ENCODE data around the gene IFI27.
"Not testable (repeated sequence)": the region's sequence is repeated elsewhere in the genome, so short reads cannot be mapped to it uniquely, and the experiment has no call there.

IFI27 gene

DNA sequence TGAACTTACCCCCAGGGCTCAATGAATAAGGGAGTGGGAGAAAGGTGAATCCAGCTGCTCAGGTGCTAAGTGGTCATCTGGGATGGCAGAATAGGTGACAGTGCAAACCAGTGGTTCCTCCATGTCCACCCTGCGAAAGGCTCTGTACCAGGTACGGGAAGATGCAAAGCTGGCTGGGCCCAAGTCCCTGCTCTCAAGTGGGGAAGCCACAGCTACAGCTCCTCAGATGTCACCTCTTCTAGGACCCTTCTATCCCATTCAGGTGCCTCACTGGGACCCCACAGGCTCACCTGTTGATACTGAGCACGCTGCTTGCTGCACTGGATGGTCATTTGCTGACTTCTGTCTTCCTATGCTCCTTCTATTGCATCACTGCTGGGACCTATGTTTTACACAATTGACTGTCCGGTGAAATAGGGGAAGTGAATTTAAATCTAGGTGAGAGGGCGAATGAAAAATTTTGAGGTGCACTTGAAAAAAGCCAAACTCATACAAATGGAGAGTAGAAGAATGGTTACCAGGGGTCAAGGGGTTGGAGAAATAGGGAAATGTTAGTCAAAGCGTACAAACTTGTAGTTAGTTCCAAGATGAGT, 43.3 kb downstream of the IFI27 start:
- TF ChIP-seq, protein P1, sequence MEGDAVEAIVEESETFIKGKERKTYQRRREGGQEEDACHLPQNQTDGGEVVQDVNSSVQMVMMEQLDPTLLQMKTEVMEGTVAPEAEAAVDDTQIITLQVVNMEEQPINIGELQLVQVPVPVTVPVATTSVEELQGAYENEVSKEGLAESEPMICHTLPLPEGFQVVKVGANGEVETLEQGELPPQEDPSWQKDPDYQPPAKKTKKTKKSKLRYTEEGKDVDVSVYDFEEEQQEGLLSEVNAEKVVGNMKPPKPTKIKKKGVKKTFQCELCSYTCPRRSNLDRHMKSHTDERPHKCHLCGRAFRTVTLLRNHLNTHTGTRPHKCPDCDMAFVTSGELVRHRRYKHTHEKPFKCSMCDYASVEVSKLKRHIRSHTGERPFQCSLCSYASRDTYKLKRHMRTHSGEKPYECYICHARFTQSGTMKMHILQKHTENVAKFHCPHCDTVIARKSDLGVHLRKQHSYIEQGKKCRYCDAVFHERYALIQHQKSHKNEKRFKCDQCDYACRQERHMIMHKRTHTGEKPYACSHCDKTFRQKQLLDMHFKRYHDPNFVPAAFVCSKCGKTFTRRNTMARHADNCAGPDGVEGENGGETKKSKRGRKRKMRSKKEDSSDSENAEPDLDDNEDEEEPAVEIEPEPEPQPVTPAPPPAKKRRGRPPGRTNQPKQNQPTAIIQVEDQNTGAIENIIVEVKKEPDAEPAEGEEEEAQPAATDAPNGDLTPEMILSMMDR (IDR thresholded peaks at IDR 0.05; ENCODE audit: low read depth, low read length), result no peak
- no peak overlapping the region for H3K4me3 ChIP-seq (ENCODE audit: low read depth, low read length)

DNA sequence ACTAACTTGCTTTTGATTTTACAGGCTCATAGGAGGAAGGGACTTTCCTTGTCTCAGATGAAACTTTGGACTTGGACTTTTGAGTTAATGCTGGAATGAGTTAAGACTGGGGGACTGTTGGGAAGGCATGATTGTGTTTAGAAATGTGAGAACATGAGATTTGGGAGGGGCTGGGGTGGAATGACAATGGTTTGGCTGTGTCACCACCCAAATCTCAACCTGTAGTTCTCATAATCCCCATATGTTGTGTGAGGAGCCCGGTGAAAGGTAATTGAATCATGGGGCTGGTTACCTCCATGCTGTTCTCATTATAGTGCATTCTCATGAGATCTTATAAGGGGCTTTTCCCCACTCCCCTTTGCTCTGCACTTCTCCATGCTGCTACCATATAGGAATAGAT, 45.6 kb downstream of the IFI27 start:
- H3K4me3 ChIP-seq (ENCODE audit: low read depth, low read length), result not testable (repeated sequence)

DNA sequence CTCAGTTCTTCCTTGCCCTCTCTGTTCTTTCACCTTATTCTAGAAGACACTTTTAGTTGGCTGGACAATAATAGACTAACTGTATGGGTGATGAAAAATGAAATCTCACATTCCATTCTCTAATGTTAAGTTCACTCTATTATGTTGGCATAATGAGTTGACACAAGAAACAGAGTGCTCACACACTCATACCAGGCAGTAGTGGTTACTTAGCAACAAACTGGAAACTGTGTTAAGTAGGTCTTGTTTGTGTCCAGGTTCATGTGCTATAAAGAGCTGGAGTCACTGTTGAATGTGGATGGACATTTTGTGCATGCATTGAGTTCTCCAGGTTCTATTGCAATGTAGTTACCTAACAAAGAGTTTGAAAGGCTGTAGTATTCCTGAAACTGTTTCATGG, 46.7 kb downstream of the IFI27 start:
- TF ChIP-seq, protein P1 (IDR thresholded peaks at IDR 0.05; ENCODE audit: low read depth, low read length), result no peak
- no peak overlapping the region for H3K4me3 ChIP-seq (ENCODE audit: low read depth, low read length)

DNA sequence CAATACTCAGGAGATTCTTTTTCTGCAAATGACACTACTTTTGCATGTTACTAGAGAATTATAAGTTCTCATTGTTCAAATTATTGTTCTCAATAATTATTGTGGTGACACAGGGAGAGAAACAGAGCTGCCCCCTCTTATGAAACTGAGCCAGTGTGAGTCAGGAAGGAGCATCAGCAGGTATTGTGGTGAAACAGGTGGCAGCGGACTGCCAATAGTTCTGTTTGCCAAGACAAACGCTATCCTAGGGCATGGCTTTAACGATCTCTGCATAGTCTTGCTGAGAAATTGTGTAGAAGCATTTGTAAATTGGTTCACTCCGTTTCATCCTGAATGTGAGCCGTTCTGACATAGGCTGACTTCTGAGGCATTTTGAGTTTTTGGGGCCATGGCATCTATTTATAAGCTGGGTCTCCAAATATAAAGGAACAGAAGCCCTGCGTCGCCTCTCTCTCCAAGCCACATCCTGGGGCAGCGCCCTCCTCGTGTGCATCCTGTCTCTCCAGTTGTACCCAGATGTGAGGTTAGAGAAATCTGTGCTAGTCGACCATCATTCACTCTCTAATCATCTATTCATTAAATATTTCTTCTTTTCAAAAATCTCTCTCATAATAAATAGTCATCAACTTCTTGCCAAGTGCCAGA, 47.8 kb downstream of the IFI27 start:
- TF ChIP-seq, protein P1 (IDR thresholded peaks at IDR 0.05; ENCODE audit: low read depth, low read length), result no peak
- H3K4me3 ChIP-seq (ENCODE audit: low read depth, low read length), result no peak overlapping the region

DNA sequence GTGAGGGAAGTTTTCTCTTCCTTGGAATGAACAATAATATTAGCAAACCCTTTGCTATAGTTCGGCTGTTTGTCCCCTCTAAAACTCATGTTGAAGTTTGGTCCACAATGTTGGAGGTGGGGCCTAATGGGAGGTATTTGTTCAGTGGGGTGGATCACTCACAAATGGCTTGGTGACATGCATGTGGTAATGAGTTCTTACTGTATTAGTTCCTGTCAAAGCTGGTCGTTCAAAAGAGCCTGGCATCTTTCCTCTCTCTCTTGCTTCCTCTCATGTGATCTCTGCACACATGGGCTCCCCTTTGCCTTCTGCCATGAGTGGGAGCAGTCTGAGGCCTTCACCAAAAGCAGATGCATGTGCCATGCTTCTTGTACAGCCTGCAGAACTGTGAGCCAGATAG, 50.5 kb downstream of the IFI27 start:
- no peak overlapping the region for H3K4me3 ChIP-seq (ENCODE audit: low read depth, low read length)
- TF ChIP-seq, protein P1 (IDR thresholded peaks at IDR 0.05; ENCODE audit: low read depth, low read length), result no peak

DNA sequence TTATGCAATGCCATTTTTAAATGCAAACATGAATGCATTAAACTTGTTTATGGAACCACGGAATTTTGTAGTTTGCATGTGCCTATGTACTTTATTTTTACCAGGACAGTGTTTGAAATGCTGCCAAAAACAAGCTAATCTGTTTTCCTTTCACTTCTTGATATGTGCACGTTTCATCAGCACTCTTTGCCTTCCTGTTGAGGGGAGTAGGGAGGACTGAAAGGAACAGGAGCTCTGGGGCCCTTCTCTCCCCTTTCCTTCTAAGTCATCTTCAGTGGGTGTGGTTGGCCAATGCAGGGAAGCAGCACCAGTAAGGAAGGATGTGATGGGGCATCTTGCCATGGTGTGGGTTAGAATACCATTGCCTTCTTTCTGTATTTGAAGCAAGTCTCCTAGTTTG, 51.4 kb downstream of the IFI27 start:
- H3K4me3 ChIP-seq (ENCODE audit: low read depth, low read length), result no peak overlapping the region
- TF ChIP-seq, protein P1 (IDR thresholded peaks at IDR 0.05; ENCODE audit: low read depth, low read length), result no peak

DNA sequence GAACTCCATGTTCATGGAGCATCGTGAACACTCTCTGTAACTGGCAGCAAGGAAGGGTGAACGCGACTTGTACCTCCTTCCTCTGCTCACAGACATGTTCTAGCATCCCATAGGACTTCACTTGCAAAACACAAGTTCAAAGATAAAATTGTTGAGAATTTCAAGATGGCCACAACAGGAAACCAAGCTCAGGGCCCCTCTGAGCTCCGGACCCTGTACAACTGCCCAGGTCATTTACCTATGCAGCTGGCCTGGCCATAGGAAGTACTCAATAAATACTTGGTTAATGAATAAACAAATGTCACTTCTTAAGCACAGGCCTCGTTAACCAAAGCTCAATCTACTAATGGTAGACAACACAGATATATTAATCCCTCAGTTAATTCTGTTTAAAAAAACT, 51.9 kb downstream of the IFI27 start:
- no peak overlapping the region for H3K4me3 ChIP-seq (ENCODE audit: low read depth, low read length)
- TF ChIP-seq, protein P1 (IDR thresholded peaks at IDR 0.05; ENCODE audit: low read depth, low read length), result no peak

DNA sequence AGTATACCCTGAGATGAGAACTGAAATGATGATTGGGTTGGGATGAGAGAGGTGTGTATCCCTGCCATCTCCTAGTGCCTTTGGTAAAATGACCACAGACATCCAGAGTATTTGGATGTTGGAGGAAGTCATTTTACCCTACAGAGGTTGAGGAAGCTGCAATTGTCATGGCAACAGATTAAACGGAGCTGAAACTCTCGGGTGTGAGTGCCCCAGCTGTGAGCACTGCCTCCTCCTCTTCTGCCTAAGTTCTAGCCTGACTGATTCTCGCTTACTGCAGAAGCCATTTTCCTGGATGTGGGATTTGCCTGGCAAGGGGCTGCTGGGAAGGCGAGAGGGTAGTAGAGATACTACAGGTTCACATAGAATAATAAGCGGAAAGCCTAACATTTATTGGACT, 53.3 kb downstream of the IFI27 start:
- TF ChIP-seq, protein P1 (IDR thresholded peaks at IDR 0.05; ENCODE audit: low read depth, low read length), result no peak
- no peak overlapping the region for H3K4me3 ChIP-seq (ENCODE audit: low read depth, low read length)

Data from WI38 (cell line).